H9 (cell line): Measurements from ENCODE around the gene CD59. TPM values are rescaled to one million over a fixed set of nuclear protein-coding genes. Genes with fewer than 3 reads are reported as not detected.

ENCODE experiments used
- DNase-seq: peaks from one replicate; pipeline ENCODE4 v3.0.0-alpha.2; 2017
- H2AFZ ChIP-seq: one replicate; pipeline ENCODE4 v1.6.1; 2013; ENCODE audit warnings: mild to moderate bottlenecking, low read length, control low read depth, moderate library complexity
- H2AK5ac ChIP-seq: 2 replicates; pipeline ENCODE4 v1.6.1; 2013; ENCODE audit warnings: low read length, control low read depth, mixed read lengths; ENCODE audit not compliant: insufficient read length
- H2BK120ac ChIP-seq: one replicate; pipeline ENCODE4 v1.6.1; 2013; ENCODE audit warnings: low read depth, mild to moderate bottlenecking, low read length, control low read depth, inconsistent platforms; ENCODE audit not compliant: poor library complexity, severe bottlenecking
- H2BK12ac ChIP-seq: 2 replicates; pipeline ENCODE4 v1.6.1; 2013; ENCODE audit warnings: low read length, control low read depth, mixed read lengths, low read depth; ENCODE audit not compliant: insufficient read length
- H2BK15ac ChIP-seq: 2 replicates; pipeline ENCODE4 v1.6.1; 2013; ENCODE audit warnings: low read depth, low read length, control low read depth
- H2BK20ac ChIP-seq: one replicate; pipeline ENCODE4 v1.6.1; 2013; ENCODE audit warnings: low read depth, mild to moderate bottlenecking, low read length, control low read depth, inconsistent platforms; ENCODE audit not compliant: poor library complexity, severe bottlenecking
- H2BK5ac ChIP-seq: 2 replicates; pipeline ENCODE4 v1.6.1; 2013; ENCODE audit warnings: low read length, control low read depth, mixed read lengths; ENCODE audit not compliant: insufficient read length
- H3K14ac ChIP-seq: 2 replicates; pipeline ENCODE4 v1.6.1; 2013; ENCODE audit warnings: low read length, control low read depth; ENCODE audit not compliant: insufficient read depth
- H3K18ac ChIP-seq: 2 replicates; pipeline ENCODE4 v1.6.1; 2013; ENCODE audit warnings: low read depth, mild to moderate bottlenecking, mixed read lengths, low read length, control low read depth; ENCODE audit not compliant: insufficient read length
- H3K23ac ChIP-seq: 2 replicates; pipeline ENCODE4 v1.6.1; 2013; ENCODE audit warnings: low read length, control low read depth, mixed read lengths, low read depth; ENCODE audit not compliant: insufficient read length
- H3K23me2 ChIP-seq: 2 replicates; pipeline ENCODE4 v1.6.1; 2013; ENCODE audit warnings: low read depth, mild to moderate bottlenecking, mixed read lengths, low read length, control low read depth; ENCODE audit not compliant: insufficient read length, poor library complexity, severe bottlenecking
- H3K27ac ChIP-seq: 2 replicates; pipeline ENCODE4 v1.5.1; 2013; ENCODE audit warnings: low read length, control low read depth, mixed read lengths, low read depth; ENCODE audit not compliant: insufficient read length
- H3K27me3 ChIP-seq: 2 replicates; pipeline ENCODE4 v1.6.1; 2013; ENCODE audit warnings: low read length, control low read depth, inconsistent platforms; ENCODE audit not compliant: insufficient read depth
- H3K4ac ChIP-seq: 2 replicates; pipeline ENCODE4 v1.6.1; 2013; ENCODE audit warnings: low read depth, mild to moderate bottlenecking, control low read depth, inconsistent platforms, low read length, moderate library complexity
- H3K4me1 ChIP-seq: 2 replicates; pipeline ENCODE4 v1.6.1; 2013; ENCODE audit warnings: low read length, control low read depth, inconsistent platforms; ENCODE audit not compliant: insufficient read depth
- H3K4me2 ChIP-seq: 2 replicates; pipeline ENCODE4 v1.6.1; 2013; ENCODE audit warnings: low read length, control low read depth, mixed read lengths; ENCODE audit not compliant: insufficient read length, insufficient read depth
- H3K56ac ChIP-seq: 2 replicates; pipeline ENCODE4 v1.6.1; 2013; ENCODE audit warnings: low read depth, mild to moderate bottlenecking, mixed read lengths, low read length, control low read depth; ENCODE audit not compliant: insufficient read length
- H3K79me1 ChIP-seq: 2 replicates; pipeline ENCODE4 v1.6.1; 2013; ENCODE audit warnings: low read depth, mild to moderate bottlenecking, moderate library complexity, low read length, control low read depth, inconsistent platforms; ENCODE audit not compliant: insufficient read depth, poor library complexity, severe bottlenecking
- H3K79me2 ChIP-seq: 2 replicates; pipeline ENCODE4 v1.6.1; 2013; ENCODE audit warnings: low read length, control low read depth, inconsistent platforms; ENCODE audit not compliant: insufficient read depth
- H3K9ac ChIP-seq: 2 replicates; pipeline ENCODE4 v1.6.1; 2013; ENCODE audit warnings: low read length, control low read depth, mixed read lengths; ENCODE audit not compliant: insufficient read length; ENCODE audit errors: extremely low read depth
- H3K9me3 ChIP-seq: one replicate; pipeline ENCODE4 v1.6.1; 2013; ENCODE audit warnings: low read depth, low read length, inconsistent platforms; ENCODE audit not compliant: control insufficient read depth
- H3T11ph ChIP-seq: one replicate; pipeline ENCODE4 v1.6.1; 2013; ENCODE audit warnings: mild to moderate bottlenecking, low read length, control low read depth, inconsistent platforms
- H4K20me1 ChIP-seq: one replicate; pipeline ENCODE4 v1.6.1; 2013; ENCODE audit not compliant: control insufficient read depth, insufficient read length, insufficient read depth
- H4K5ac ChIP-seq: 2 replicates; pipeline ENCODE4 v1.6.1; 2013; ENCODE audit warnings: low read depth, mild to moderate bottlenecking, mixed read lengths, low read length, control low read depth; ENCODE audit not compliant: insufficient read length
- H4K8ac ChIP-seq: replicated peaks from 2 replicates; pipeline ENCODE4 v1.6.1; 2013; ENCODE audit warnings: low read length, control low read depth, mixed read lengths, low read depth; ENCODE audit not compliant: insufficient read length
- H4K91ac ChIP-seq: 2 replicates; pipeline ENCODE4 v1.6.1; 2013; ENCODE audit warnings: low read depth, mild to moderate bottlenecking, moderate library complexity, mixed read lengths, low read length, control low read depth; ENCODE audit not compliant: insufficient read length
- H3K27ac Mint-ChIP-seq, 3 experiments: 2 replicates in 2 of 3; 3 replicates in 1 of 3; pipeline ENCODE4 v1.8.0; 2020 to 2021; ENCODE audit warnings: mixed read lengths in 3 of 3, mild to moderate bottlenecking in 1 of 3, moderate library complexity in 1 of 3
- H3K27me3 Mint-ChIP-seq: 2 replicates; pipeline ENCODE4 v1.8.0; 2021; ENCODE audit warnings: low read depth, mild to moderate bottlenecking, moderate library complexity, mixed read lengths
- H3K36me3 Mint-ChIP-seq, 3 experiments: 2 replicates in 2 of 3; 3 replicates in 1 of 3; pipeline ENCODE4 v1.8.0; 2020 to 2021; ENCODE audit warnings: low read depth in 3 of 3, mixed read lengths in 3 of 3; ENCODE audit not compliant: insufficient read depth in 1 of 3
- H3K4me1 Mint-ChIP-seq, 2 experiments: 2 replicates each; pipeline ENCODE4 v1.8.0; 2020; ENCODE audit warnings: mixed read lengths in 2 of 2
- H3K4me3 Mint-ChIP-seq, 2 experiments: 2 replicates in 1 of 2; 3 replicates in 1 of 2; pipeline ENCODE4 v1.8.0; 2020 to 2021; ENCODE audit warnings: mild to moderate bottlenecking in 2 of 2, mixed read lengths in 2 of 2, moderate library complexity in 1 of 2
- H3K9me3 Mint-ChIP-seq, 2 experiments: 2 replicates in 1 of 2; 3 replicates in 1 of 2; pipeline ENCODE4 v1.8.0; 2020; ENCODE audit warnings: mild to moderate bottlenecking in 2 of 2, mixed read lengths in 2 of 2, moderate library complexity in 1 of 2
- CTCF ChIP-seq: fragments of 200-600 bp; sonication (generic); conservative IDR thresholded peaks from 3 replicates; pipeline ENCODE4 v1.8.0; 2021; ENCODE audit warnings: antibody characterized with exemption, mild to moderate bottlenecking
- WGBS: extraction: QIAGEN DNeasy Blood & Tissue Kit; methylation state at CpG from one replicate; pipeline ENCODE4 v1.1.7; 2013; ENCODE audit warnings: missing lambda C conversion rate, low lambda C conversion rate, mixed read lengths; ENCODE audit not compliant: insufficient read length; ENCODE audit errors: extremely low coverage; 5-methylcytosine and 5-hydroxymethylcytosine counted together
- total RNA-seq: library from RNA; stranded (reverse); gene quantifications from 2 replicates; pipeline ENCODE4 v1.2.1, GENCODE V29; 2021

Gene CD59
- total RNA-seq, 1 experiment from 2014 or later = 91.5 TPM

DNA sequence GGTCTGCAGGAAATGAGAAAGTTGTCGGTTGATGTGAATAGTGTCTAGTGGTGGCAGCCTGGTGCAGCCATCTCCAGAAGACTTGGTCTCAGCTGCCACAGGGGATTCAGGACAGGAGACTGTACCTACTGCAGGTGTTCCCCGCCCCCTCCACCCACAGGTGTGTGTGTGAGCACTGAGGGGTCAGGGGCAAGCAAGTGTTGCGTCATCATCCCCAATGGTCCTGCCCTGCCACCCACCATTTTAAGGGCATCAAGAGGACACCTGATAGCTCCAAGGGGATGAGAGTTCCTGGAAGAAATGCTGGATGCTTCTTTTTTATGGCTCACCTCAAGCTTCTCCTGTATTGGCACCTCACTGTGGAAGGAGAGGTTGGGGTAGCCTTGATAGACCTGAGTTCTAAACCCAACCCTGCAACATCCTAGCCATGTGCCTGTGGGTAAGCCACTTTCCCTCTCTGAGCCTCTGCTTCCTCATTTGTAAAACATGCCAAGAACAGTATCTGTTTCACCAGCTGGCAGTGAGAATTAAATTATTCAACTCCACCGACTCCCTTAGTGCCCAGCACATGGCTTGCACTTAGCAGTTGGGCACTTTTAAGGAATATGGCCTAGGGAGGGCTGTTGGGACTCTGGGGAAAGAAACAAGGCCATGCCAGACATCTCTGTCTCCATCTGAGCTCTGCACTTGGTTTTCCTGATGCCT, 41.7 kb downstream of the CD59 start:
- no peak for TF ChIP-seq CTCF
- no peaks in the 10 kb centered on the region for H3K23me2 ChIP-seq
- no peak overlapping the region for H2BK120ac ChIP-seq
- H3K79me2 ChIP-seq = no peaks in the 10 kb centered on the region
- H3K9ac ChIP-seq = no peak overlapping the region
- H2AK5ac ChIP-seq = no peak overlapping the region
- H3K27ac ChIP-seq = no peak overlapping the region
- no peaks in the 10 kb centered on the region for H3K27me3 ChIP-seq
- H4K91ac ChIP-seq = no peak overlapping the region
- no peak overlapping the region for H4K8ac ChIP-seq
- no peak overlapping the region for H3K4me3 Mint-ChIP-seq
- H3K27ac Mint-ChIP-seq = no peak overlapping the region; a peak in 1 of 7 replicates
- no peak for DNase-seq
- H3K18ac ChIP-seq = no peak overlapping the region
- H2BK12ac ChIP-seq = no peak overlapping the region
- no peaks in the 10 kb centered on the region for H4K20me1 ChIP-seq
- H2BK15ac ChIP-seq = no peak overlapping the region
- H3K79me1 ChIP-seq = no peaks in the 10 kb centered on the region
- H2BK20ac ChIP-seq = no peak overlapping the region
- peaks cover 13% of the 10 kb centered on the region for H3K27me3 Mint-ChIP-seq
- H2AFZ ChIP-seq = no peak overlapping the region
- no peak overlapping the region for H3K4me2 ChIP-seq
- H3K4ac ChIP-seq = no peak overlapping the region
- no CpG with 5 or more reads among the region's 4 CpGs for WGBS
- no peak overlapping the region for H3K23ac ChIP-seq
- no peaks in the 10 kb centered on the region for H3K36me3 Mint-ChIP-seq
- H3K4me1 Mint-ChIP-seq = peaks cover 42 to 51% of the 10 kb centered on the region in 2 experiments
- H4K5ac ChIP-seq = no peak overlapping the region
- H3K14ac ChIP-seq = no peak overlapping the region
- H3K4me1 ChIP-seq = peaks cover 5% of the 10 kb centered on the region; the same call in 1 of the 2 replicates
- H3K9me3 Mint-ChIP-seq = no peaks in the 10 kb centered on the region
- H2BK5ac ChIP-seq = no peak overlapping the region
- no peak overlapping the region for H3T11ph ChIP-seq
- no peak overlapping the region for H3K56ac ChIP-seq
- H3K9me3 ChIP-seq = no peaks in the 10 kb centered on the region
